GM18867 (cell line): ENCODE measurements around the gene ACCSL.

Source experiments
- ATAC-seq: cut with Tn5 transposase; IDR thresholded peaks from one replicate; pipeline ENCODE4 v1.9.1; 2021; ENCODE audit warnings: mild to moderate bottlenecking, moderate library complexity; ENCODE audit not compliant: unreplicated experiment

Gene ACCSL

GRCh38 chr11:44047931-44048431 lies at the start of gene ACCSL:
Gene ACCSL, plus strand, starts transcription at chr11:44047981. Its CDS starts 56 bp downstream, at chr11:44048037.
- ATAC-seq, result no peak

GRCh38 chr11:43998308-43998707 lies 49.5 kb upstream of the ACCSL start:
- no peak for ATAC-seq

GRCh38 chr11:44000731-44001130 lies 47.0 kb upstream of the ACCSL start:
- ATAC-seq, result no peak

GRCh38 chr11:44002191-44003093 lies 45.3 kb upstream of the ACCSL start:
- ATAC-seq, result no peak

- no peak for ATAC-seq
Observed at GRCh38 chr11:44003736-44004451, 43.9 kb upstream of the ACCSL start.

- ATAC-seq, result no peak
Observed at GRCh38 chr11:44004452-44005062, 43.2 kb upstream of the ACCSL start.

GRCh38 chr11:44005063-44005701 lies 42.6 kb upstream of the ACCSL start:
- ATAC-seq, result no peak

GRCh38 chr11:44005956-44006355 lies 41.8 kb upstream of the ACCSL start:
- no peak for ATAC-seq

- ATAC-seq, result no peak
Observed at GRCh38 chr11:44006917-44007361, 40.8 kb upstream of the ACCSL start.

- no peak for ATAC-seq
Observed at GRCh38 chr11:44007481-44008087, 40.2 kb upstream of the ACCSL start.

- ATAC-seq, result no peak
Observed at GRCh38 chr11:44008088-44008501, 39.7 kb upstream of the ACCSL start.

GRCh38 chr11:44008698-44009097 lies 39.1 kb upstream of the ACCSL start:
- ATAC-seq, result no peak

GRCh38 chr11:44010789-44011251 lies 37.0 kb upstream of the ACCSL start:
- no peak for ATAC-seq

GRCh38 chr11:44011797-44012196 lies 36.0 kb upstream of the ACCSL start:
- ATAC-seq, result no peak

- ATAC-seq, result no peak
Observed at GRCh38 chr11:44014968-44015623, 32.7 kb upstream of the ACCSL start.

- ATAC-seq, result no peak
Observed at GRCh38 chr11:44015624-44016007, 32.2 kb upstream of the ACCSL start.

- ATAC-seq, result no peak
Observed at GRCh38 chr11:44016131-44016530, 31.6 kb upstream of the ACCSL start.

GRCh38 chr11:44016546-44017442 lies 31.0 kb upstream of the ACCSL start:
- ATAC-seq, result no peak
